ENCODE measurements around the gene SORCS2.

Gene SORCS2

GRCh38 chr4:7692451-7693236 lies 500.3 kb downstream of the SORCS2 start:
- no peak for DNase-seq (ENCODE audit: low read depth)

- DNase-seq (ENCODE audit: low read depth): no peak
These were observed 500.9 kb downstream of the SORCS2 start for GRCh38 chr4:7693237-7693608.

GRCh38 chr4:7693711-7694110 lies 501.4 kb downstream of the SORCS2 start:
- DNase-seq (ENCODE audit: low read depth): no peak

- DNase-seq (ENCODE audit: low read depth): no peak
These were observed 502.0 kb downstream of the SORCS2 start for GRCh38 chr4:7694324-7694723.

- DNase-seq (ENCODE audit: low read depth): no peak
These were observed 505.0 kb downstream of the SORCS2 start for GRCh38 chr4:7697343-7697742.

- DNase-seq (ENCODE audit: low read depth): no peak
These were observed 505.5 kb downstream of the SORCS2 start for GRCh38 chr4:7697821-7698220.

- DNase-seq (ENCODE audit: low read depth): peak; percentile 6
These were observed 506.2 kb downstream of the SORCS2 start for GRCh38 chr4:7698584-7698983.

- peak; percentile 86 for DNase-seq (ENCODE audit: low read depth)
These were observed 506.7 kb downstream of the SORCS2 start for GRCh38 chr4:7699031-7699430.

- DNase-seq (ENCODE audit: low read depth): no peak
These were observed 507.5 kb downstream of the SORCS2 start for GRCh38 chr4:7699825-7700224.

- DNase-seq (ENCODE audit: low read depth): no peak
These were observed 508.3 kb downstream of the SORCS2 start for GRCh38 chr4:7700665-7701064.

GRCh38 chr4:7701866-7702649 lies 509.7 kb downstream of the SORCS2 start:
- DNase-seq (ENCODE audit: low read depth): no peak

GRCh38 chr4:7703688-7704087 lies 511.4 kb downstream of the SORCS2 start:
- no peak for DNase-seq (ENCODE audit: low read depth)

GRCh38 chr4:7704091-7704490 lies 511.8 kb downstream of the SORCS2 start:
- DNase-seq (ENCODE audit: low read depth): no peak

- DNase-seq (ENCODE audit: low read depth): no peak
These were observed 512.3 kb downstream of the SORCS2 start for GRCh38 chr4:7704625-7705024.

- no peak for DNase-seq (ENCODE audit: low read depth)
These were observed 512.7 kb downstream of the SORCS2 start for GRCh38 chr4:7705062-7705461.

GRCh38 chr4:7705593-7705992 lies 513.3 kb downstream of the SORCS2 start:
- DNase-seq (ENCODE audit: low read depth): no peak

GRCh38 chr4:7708238-7708637 lies 515.9 kb downstream of the SORCS2 start:
- no peak for DNase-seq (ENCODE audit: low read depth)

- DNase-seq (ENCODE audit: low read depth): no peak
These were observed 516.6 kb downstream of the SORCS2 start for GRCh38 chr4:7708981-7709380.

GRCh38 chr4:7709431-7709830 lies 517.1 kb downstream of the SORCS2 start:
- no peak for DNase-seq (ENCODE audit: low read depth)

- DNase-seq (ENCODE audit: low read depth): no peak
These were observed 517.8 kb downstream of the SORCS2 start for GRCh38 chr4:7710126-7710525.

GRCh38 chr4:7710576-7711306 lies 518.4 kb downstream of the SORCS2 start:
- no peak for DNase-seq (ENCODE audit: low read depth)

GRCh38 chr4:7711307-7711963 lies 519.1 kb downstream of the SORCS2 start:
- no peak for DNase-seq (ENCODE audit: low read depth)

Data from amniotic epithelial cell (primary cell).